ENCODE measurements around the gene TMA16. TPM values are rescaled to one million over a fixed set of nuclear protein-coding genes. Genes with fewer than 3 reads are reported as not detected.

The TMA16 gene
- total RNA-seq, 1 experiment from 2014 or later: 37.7 TPM

GRCh38 chr4:163562496-163562895 lies 68.0 kb downstream of the TMA16 start:
- no peak for DNase-seq (ENCODE audit: low read depth)

DNA sequence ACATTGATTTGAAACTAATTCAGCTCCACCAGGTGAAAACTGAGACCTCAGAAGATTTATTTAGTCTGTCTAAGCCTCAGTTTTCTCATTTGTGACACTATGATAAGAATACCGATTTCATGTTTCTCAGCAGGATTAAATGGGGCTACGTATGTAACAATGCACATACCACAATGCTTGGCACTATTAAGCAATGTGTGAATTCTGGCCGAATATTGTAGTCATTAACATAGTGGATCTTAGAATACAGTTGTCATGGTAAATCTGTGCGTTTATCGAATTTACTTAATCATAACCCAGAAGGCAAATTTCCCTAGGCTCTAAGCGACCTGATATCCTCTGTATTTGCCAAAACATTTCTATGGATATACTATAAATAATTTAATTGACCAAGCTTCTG lies 69.1 kb downstream of the TMA16 start:
- no peak for DNase-seq (ENCODE audit: low read depth)

DNA sequence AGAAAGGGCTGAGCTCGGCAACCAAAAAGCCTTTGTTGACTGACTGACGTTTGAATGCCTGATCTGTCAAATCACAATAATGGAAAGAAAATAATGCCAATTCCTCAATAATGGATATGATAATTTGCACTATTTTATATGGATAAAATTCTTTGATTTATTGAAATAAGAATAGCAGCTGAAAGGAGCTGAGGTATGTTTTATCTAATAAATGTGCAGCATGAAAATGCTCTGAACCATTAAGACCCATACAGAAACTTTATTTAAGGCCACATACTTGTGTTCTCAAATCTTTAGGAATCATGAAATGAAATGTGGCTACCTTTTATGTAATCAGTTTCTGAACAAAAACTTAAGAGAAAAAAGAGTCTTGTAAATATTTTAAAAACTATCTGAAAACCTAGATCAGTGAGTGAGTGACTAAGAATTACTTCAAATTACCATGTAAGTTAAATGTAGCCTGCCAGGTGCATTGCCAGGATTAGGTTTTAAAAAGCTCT lies 69.8 kb downstream of the TMA16 start:
- no peak for DNase-seq (ENCODE audit: low read depth)

DNA sequence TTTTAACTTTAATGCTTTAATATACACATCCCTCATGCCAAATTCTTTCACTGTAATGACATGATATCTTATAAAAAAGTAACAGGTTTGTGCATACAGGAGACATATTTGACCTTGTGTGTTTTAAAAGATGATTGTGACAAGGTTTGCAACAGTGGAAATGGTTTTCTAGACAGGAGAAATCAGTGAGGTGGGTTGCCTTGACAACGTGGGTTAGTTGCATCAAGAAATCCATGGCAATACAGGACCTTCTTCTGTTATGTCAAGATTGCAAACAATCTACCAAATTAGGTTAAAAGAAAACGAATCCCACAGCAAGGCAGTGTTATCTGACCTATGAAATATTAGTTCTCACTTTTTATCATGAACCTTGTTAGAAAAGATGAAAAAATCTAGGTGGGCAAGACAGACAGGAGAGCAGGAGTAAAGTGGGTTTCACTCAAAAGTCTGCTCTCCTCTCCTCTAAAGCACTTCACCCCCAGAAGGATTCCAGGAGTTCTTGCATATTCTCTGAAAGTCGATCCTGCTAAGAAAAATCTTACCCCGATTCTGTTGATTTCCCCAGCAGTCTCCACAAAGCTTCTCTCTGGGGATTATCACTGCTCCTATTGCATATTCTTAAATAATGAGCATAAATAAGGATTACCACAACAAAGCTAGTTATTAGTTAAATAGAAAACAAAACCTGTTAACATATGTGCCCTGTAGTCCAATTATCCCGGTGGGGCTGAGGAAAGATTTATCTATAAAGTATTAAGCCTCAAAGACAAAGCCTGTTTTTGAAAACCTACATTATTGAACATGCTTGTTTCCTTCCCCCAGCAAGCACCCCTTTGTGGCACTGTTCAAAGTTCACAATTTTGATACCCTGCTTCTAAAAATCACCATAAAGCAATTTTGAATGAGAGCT lies 71.0 kb downstream of the TMA16 start:
- DNase-seq (ENCODE audit: low read depth): no peak

GRCh38 chr4:163566257-163566796 lies 71.8 kb downstream of the TMA16 start:
- no peak for DNase-seq (ENCODE audit: low read depth)

DNA sequence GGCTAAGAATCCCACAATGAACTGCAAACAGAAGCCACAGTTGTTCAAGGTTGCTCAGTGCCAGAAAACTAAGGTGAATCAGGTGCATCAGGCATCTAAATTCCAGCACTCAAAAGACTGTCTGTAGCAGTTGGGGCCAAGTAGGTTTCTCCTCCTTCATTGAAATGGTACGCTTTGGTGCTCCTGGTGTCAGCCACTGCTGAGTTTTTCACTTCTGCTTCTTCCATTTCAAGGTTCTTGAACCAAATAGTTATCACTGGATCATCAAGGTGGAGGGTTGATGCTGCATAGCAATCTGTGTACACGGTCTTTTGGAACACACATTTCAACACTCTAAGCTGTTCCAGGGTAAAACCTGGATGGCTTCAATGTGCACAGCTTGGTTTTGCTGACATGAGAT lies 74.4 kb downstream of the TMA16 start:
- no peak for DNase-seq (ENCODE audit: low read depth)

Other genes with a start within 250 kb of the TMA16 start
- not detected in 2 replicates for gene NPY1R, start 162.1 kb upstream of the TMA16 start, total RNA-seq (2014; rRNA removed)
- not detected in 2 replicates for gene NPY5R, start 150.8 kb upstream of the TMA16 start, total RNA-seq (2014; rRNA removed)
- gene TKTL2, start 20.9 kb upstream of the TMA16 start, total RNA-seq (2014; rRNA removed): not detected in 2 replicates